NCI-H510A (cell line): ENCODE results near the gene NSUN3.
A peak's percentile ranks its signal among the peaks of the same experiment; 100 is the strongest.
"Not testable (repeated sequence)": the region's sequence is repeated elsewhere in the genome, so short reads cannot be mapped to it uniquely, and the experiment has no call there.

ENCODE experiments used
- DNase-seq: peaks from one replicate; lab custom pipeline; 2025; lab: John Stamatoyannopoulos, UW

NSUN3 gene

GRCh38 chr3:94062513-94063404, at the start of gene NSUN3, which contains the start of gene DHFR2:
TSS of gene NSUN3 (plus strand) at chr3:94063061. CDS start at chr3:94063127, 66 bp downstream.
TSS of gene DHFR2 (minus strand) at chr3:94062916. CDS start at chr3:94061511, 1,405 bp downstream.
- DNase-seq = peak; percentile 72

DNA sequence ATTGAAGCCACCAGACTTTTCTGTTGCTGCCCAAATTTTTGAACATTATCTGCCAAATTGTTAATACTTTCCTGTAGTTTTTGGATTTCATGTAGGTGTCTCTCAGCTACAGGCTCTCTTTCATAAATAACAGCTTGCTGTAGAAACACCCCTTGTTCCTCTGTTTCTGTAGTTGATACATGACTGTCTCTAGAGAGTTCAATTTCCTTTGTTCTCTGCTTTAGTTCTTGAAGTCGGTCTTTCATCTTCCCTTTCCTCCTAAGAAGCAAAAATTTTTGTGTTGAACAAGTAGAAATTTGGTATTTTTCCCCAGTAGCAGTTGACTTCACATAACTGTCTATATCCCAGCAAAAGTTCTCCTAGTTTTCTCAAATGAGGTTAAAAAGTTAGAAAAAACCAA, 47.8 kb upstream of the NSUN3 start:
- DNase-seq = no peak

- DNase-seq = no peak
Observed at GRCh38 chr3:94019659-94020058, 43.2 kb upstream of the NSUN3 start.

DNA sequence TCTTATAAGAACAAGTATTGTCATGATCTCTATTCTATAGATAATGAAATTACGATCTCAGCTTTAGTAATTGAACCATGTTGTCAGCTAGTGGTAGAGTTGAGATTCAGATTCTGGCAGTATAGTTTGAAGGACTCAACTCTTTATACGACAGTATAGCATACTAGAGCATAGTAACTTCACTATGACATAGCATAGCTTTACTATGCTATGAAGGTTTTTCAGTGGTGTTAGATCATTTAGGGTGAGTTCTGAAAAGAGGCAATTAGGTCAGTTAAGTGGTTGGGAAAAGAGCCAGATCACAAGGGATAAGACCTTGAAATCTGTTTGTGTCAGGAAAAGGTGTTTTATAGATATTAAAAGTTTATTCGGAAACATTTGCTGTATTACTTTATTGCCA, 42.6 kb upstream of the NSUN3 start:
- DNase-seq = no peak

DNA sequence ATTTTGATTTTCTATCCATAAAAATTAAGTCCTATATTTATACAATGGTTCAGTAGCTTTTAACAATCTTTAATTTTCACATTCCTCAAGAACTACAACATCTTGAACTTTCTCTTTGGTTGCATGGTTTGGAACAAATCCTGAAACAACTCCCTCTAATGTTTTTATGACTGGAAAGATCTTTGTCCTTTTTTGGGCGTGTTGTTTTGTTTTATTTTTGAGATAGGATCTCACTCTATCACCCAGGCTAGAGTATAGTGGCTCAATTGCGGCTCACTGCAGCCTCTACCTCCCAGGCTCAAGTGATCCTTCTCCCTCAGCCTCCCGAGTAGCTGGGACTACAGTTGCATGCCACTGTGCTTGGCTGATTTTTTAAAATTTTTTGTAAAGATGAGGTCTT, 38.5 kb upstream of the NSUN3 start:
- no peak for DNase-seq

- DNase-seq = no peak
Observed at GRCh38 chr3:94026623-94027022, 36.2 kb upstream of the NSUN3 start.

- peak; percentile 29 for DNase-seq
Observed at GRCh38 chr3:94028093-94028837, 34.6 kb upstream of the NSUN3 start, which contains the start of gene STX19. TSS of gene STX19 (minus strand) at chr3:94028597. CDS start at chr3:94015269, 13,328 bp downstream.

DNA sequence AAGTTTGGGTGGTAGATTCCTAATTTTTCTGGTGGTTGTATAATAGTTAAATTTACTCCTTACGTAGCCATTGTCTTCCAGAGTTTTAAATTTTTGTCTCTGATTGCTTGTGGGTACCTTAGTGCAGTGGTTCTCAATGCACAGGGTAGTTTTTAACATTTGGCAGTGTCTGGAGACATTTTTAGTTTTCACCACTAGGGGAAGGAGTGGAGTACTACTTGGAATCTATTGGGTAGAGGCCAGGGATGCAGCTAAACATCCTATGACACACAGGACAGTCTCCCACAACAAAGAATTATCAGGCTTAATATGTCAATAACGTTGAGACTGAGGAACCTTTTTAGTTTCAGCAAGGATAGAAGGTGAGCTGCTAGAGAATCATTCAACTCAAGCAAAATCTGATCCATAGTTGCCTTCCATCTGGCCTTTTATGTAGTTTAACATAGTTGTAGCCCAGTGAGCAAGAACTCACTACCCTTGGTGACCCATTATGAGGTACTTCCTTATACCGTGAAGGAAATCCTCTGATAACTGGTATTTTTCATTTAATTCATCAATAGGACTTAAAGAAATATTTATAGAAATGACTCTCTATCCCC, 25.9 kb upstream of the NSUN3 start:
- no peak for DNase-seq

- no peak for DNase-seq
Observed at GRCh38 chr3:94043285-94043684, 19.6 kb upstream of the NSUN3 start.

- not testable (repeated sequence) for DNase-seq
Observed at GRCh38 chr3:94044100-94044936, 18.5 kb upstream of the NSUN3 start.

DNA sequence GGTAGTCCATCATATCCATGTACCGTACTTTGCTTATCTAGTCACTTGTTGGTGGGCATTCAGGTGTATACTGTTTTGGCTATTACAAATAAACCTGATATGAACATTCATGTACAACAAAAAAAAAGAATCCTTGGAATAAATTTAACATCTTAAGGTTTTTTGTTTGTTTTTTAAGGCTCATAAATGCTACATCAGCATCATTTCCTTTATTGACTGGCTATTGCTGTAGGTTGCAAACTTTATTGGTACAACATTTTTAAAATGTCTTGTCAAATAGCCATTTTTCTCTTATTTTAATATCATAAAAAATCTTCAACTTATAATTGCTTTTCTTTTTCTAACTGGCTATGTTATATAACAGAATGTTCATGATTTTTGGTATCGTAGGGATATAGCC, 16.3 kb upstream of the NSUN3 start:
- DNase-seq = no peak

DNA sequence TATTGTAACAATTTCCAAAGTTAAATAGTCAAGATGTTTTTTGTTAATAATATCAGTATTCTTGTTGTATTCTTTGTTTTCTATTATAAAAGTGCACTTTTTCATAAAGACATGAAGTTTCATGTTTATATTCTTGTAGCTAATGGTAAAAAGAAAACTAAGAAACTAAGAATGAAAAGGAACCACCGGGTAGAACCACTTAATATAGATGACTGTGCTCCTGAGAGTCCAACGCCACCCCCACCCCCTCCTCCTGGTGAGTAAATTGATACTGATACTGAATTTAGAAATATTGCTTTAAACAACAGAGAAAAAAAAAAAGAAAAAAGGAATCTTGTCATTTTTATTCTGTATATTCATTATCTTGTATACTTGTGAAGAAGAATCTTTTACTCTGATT, 13.6 kb upstream of the NSUN3 start:
- no peak for DNase-seq

GRCh38 chr3:94050546-94050945, 12.3 kb upstream of the NSUN3 start:
- DNase-seq = no peak

DNA sequence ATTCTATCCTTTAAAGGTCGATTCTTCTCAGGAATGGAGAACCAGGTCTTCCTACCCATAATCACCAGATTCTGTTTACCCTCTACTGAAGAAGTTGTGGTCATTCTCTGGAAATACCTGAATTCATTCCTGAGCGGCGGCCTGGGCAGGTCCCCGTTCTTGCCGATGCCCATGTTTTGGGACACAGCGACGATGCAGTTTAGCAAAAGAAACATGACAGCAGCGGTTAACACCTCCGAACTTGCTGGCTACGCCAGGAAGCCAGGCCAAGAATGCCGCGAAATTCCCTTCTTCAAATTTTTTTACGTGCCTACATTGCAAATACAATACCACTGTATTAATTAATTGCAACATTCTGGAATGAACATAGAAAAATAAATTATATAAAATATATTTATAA, 1.6 kb upstream of the NSUN3 start:
- no peak for DNase-seq

DNA sequence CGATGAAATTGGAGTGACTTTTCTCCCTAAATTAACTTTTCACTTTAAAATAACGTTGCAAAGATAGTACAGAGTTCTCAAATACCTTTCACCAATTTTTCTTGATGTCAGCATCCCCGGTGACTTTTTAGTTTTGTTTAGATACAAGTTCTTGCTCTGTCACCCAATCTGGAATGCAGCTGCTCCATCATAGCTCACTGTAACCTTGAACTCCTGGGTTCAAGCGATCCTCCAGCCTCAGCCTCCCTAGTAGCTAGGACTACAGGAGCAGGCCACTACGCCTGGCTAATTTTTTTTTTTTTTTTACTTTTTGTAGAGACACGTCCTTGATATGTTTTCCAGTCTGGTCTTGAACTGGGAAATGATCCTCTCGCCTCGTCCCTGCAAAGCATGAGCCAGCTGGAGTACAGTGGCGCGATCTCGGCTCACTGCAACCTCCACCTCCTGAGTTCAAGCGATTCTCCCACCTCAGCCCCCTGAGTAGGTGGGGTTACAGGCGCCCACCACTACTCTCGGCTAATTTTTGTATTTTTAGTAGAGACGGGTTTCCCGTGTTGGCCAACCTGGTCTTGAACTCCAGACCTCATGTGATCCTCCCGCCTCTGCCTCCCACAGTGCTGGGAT, 747 bp downstream of the NSUN3 start:
- DNase-seq = no peak

- no peak for DNase-seq
Observed at GRCh38 chr3:94064243-94064860, 1.5 kb downstream of the NSUN3 start.

- DNase-seq = no peak
Observed at GRCh38 chr3:94065122-94065521, 2.3 kb downstream of the NSUN3 start.

DNA sequence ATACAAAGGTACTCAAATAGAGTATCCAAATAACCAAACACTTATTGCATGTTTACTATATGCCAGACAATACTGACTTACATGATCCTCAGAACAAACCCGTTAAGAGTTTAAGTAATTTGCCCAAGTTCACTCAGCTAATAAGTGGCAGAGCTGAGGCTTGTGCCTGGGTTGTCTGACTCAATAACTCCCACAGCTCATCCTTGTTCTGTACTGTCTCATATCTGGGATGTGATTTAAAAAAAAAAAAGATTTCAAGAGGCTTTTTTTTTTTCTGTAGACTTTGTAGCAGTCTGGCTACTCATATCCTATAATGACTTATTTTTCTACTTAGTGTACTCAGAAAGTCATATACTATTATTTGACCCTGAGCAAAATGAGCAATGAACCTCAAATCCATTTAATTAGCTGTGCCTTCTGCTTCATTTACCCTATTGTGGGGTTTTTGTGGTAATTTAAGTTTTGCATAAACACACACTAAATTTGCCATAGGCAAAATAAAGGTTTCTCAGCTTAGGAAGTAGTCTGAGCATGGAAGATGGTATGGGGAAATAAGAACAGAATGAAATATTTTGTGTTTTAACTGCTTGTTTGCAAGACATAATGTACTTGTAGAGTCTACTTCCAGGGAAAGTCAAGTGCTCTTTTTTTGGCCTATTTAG, 3.1 kb downstream of the NSUN3 start:
- no peak for DNase-seq

- DNase-seq = no peak
Observed at GRCh38 chr3:94066506-94067500, 3.9 kb downstream of the NSUN3 start.
